GM06990 (cell line): ENCODE measurements around the gene DNAI2.
"Not testable (repeated sequence)": the region's sequence is repeated elsewhere in the genome, so short reads cannot be mapped to it uniquely, and the experiment has no call there.

ENCODE experiments used
- DNase-seq: peaks from one replicate; pipeline ENCODE4 v3.0.0-alpha.2; 2011; ENCODE audit not compliant: insufficient read length; ENCODE audit errors: extremely low read depth
- H3K27me3 ChIP-seq: replicated peaks from 2 replicates; pipeline ENCODE4 v1.6.0; 2011; ENCODE audit warnings: low read length; ENCODE audit not compliant: control insufficient read depth, insufficient read depth
- H3K36me3 ChIP-seq: 2 replicates; pipeline ENCODE4 v1.5.1; 2011; ENCODE audit warnings: low read length; ENCODE audit not compliant: control insufficient read depth, insufficient read depth
- H3K4me3 ChIP-seq: replicated peaks from 2 replicates; pipeline ENCODE4 v1.5.1; 2011; ENCODE audit warnings: low read depth, mild to moderate bottlenecking, control low read depth, low read length
- TF ChIP-seq, protein P1 (sequence below): IDR thresholded peaks from 2 replicates; pipeline ENCODE4 v1.5.1; 2011; ENCODE audit warnings: low read length, control low read depth, mild to moderate bottlenecking, inconsistent platforms; ENCODE audit not compliant: insufficient read depth, poor library complexity, severe bottlenecking

DNAI2 gene

GRCh38 chr17:74253036-74253435 is 21.0 kb upstream of the DNAI2 start:
- TF ChIP-seq, protein P1, sequence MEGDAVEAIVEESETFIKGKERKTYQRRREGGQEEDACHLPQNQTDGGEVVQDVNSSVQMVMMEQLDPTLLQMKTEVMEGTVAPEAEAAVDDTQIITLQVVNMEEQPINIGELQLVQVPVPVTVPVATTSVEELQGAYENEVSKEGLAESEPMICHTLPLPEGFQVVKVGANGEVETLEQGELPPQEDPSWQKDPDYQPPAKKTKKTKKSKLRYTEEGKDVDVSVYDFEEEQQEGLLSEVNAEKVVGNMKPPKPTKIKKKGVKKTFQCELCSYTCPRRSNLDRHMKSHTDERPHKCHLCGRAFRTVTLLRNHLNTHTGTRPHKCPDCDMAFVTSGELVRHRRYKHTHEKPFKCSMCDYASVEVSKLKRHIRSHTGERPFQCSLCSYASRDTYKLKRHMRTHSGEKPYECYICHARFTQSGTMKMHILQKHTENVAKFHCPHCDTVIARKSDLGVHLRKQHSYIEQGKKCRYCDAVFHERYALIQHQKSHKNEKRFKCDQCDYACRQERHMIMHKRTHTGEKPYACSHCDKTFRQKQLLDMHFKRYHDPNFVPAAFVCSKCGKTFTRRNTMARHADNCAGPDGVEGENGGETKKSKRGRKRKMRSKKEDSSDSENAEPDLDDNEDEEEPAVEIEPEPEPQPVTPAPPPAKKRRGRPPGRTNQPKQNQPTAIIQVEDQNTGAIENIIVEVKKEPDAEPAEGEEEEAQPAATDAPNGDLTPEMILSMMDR: no peak
- no peaks in the 10 kb centered on the region for H3K36me3 ChIP-seq
- no peaks in the 10 kb centered on the region for H3K27me3 ChIP-seq
- DNase-seq: no peak
- H3K4me3 ChIP-seq: no peak overlapping the region

DNA sequence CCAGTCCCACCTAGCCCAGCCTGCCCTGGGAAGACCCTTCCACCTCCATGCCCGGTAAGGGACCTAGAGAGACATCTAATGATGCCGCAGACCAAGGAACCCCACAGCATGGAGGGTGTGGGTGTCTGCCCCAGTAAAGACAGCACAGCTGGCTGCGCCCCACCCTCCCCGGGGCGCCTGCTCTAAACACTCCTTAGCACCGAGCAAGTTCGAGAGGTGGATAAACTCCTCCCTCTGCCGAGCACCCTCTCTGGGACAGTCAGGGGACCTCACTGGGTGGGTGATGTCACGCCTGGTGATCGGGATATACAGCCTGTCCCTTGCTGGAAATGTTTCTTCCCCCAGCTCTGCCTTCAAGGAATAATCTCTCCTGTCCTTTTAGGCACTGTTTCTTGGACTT is 16.7 kb upstream of the DNAI2 start:
- no peaks in the 10 kb centered on the region for H3K36me3 ChIP-seq
- no peak for DNase-seq
- TF ChIP-seq, protein P1: no peak
- H3K27me3 ChIP-seq: no peaks in the 10 kb centered on the region
- no peak overlapping the region for H3K4me3 ChIP-seq

- Histone ChIP-seq H3K4me3 (no peak overlapping the region), H3K27me3 (no peaks in the 10 kb centered on the region), H3K36me3 (no peaks in the 10 kb centered on the region)
- TF ChIP-seq, protein P1: no peak
- DNase-seq: no peak
These were observed 14.1 kb upstream of the DNAI2 start for GRCh38 chr17:74259667-74260524.

GRCh38 chr17:74260525-74260850 is 13.5 kb upstream of the DNAI2 start:
- TF ChIP-seq, protein P1: no peak
- no peaks in the 10 kb centered on the region for H3K36me3 ChIP-seq
- DNase-seq: no peak
- no peaks in the 10 kb centered on the region for H3K27me3 ChIP-seq
- no peak overlapping the region for H3K4me3 ChIP-seq

- no peak overlapping the region for H3K4me3 ChIP-seq
- H3K27me3 ChIP-seq: no peaks in the 10 kb centered on the region
- H3K36me3 ChIP-seq: no peaks in the 10 kb centered on the region
- no peak for DNase-seq
- TF ChIP-seq, protein P1: no peak
These were observed 11.4 kb upstream of the DNAI2 start for GRCh38 chr17:74262601-74263000.

DNA sequence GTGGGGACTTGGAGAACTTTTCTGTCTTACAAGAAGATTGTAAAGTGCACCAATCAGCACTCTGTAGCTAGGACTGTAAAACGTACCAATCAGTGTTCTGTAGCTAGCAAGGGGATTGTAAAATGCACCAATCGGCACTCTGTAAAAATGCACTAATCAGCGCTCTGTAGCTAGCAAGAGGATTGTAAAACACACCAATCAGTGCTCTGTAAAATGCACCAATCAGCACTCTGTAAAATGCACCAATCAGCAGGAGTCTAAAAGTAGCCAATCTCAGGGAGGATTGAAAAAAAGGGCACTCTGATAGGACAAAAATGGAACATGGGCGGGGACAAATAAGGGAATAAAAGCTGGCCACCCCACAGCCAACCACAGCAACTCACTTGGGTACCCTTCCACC is 7.0 kb upstream of the DNAI2 start:
- DNase-seq, H3K27me3 ChIP-seq, H3K36me3 ChIP-seq, H3K4me3 ChIP-seq: not testable (repeated sequence)
